Activated T-cell treated with anti-CD3 and anti-CD28 coated beads, Interleukin-2, amount 50 U/mL, for 24 hours (primary cell): ENCODE data around the gene CCDC136.

ENCODE experiments used
- DNase-seq: peaks from one replicate; pipeline ENCODE4 v3.0.0-alpha.2; 2020
- H3K27ac Mint-ChIP-seq: 2 replicates; pipeline ENCODE4 v1.8.0; 2020; ENCODE audit warnings: mild to moderate bottlenecking, mixed read lengths
- H3K27me3 Mint-ChIP-seq: 2 replicates; pipeline ENCODE4 v1.8.0; 2020; ENCODE audit warnings: mixed read lengths
- H3K36me3 Mint-ChIP-seq: 2 replicates; pipeline ENCODE4 v1.8.0; 2020; ENCODE audit warnings: low read depth, mixed read lengths
- H3K4me1 Mint-ChIP-seq: 2 replicates; pipeline ENCODE4 v1.8.0; 2020; ENCODE audit warnings: low read depth, mixed read lengths
- H3K4me3 Mint-ChIP-seq: 2 replicates; pipeline ENCODE4 v1.8.0; 2020; ENCODE audit warnings: mild to moderate bottlenecking, moderate library complexity, mixed read lengths
- H3K9me3 Mint-ChIP-seq: 2 replicates; pipeline ENCODE4 v1.8.0; 2020; ENCODE audit warnings: mixed read lengths

Gene CCDC136

GRCh38 chr7:128846781-128847444, 55.1 kb downstream of the CCDC136 start:
- no peak overlapping the region for H3K4me3 Mint-ChIP-seq
- peaks cover 2% of the 10 kb centered on the region for H3K4me1 Mint-ChIP-seq
- no peaks in the 10 kb centered on the region for H3K36me3 Mint-ChIP-seq
- DNase-seq: no peak
- no peaks in the 10 kb centered on the region for H3K27me3 Mint-ChIP-seq
- H3K27ac Mint-ChIP-seq: no peak overlapping the region
- no peaks in the 10 kb centered on the region for H3K9me3 Mint-ChIP-seq

DNA sequence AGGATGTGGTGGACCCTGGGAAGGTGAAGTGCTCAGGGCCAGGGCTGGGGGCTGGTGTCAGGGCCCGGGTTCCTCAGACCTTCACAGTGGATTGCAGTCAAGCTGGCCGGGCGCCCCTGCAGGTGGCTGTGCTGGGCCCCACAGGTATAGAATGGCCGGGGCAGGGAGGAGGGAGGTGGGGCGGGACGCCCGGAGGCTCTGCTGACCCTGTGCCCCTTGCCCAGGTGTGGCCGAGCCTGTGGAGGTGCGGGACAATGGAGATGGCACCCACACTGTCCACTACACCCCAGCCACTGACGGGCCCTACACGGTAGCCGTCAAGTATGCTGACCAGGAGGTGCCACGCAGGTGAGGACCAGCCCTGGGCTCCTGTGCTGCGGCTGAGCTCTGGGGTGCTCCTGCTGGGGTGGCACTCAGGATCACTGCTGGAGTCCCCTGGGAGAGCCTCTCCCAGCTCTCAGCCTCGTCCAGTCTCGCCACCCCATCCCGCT, 56.0 kb downstream of the CCDC136 start:
- H3K4me3 Mint-ChIP-seq: no peak overlapping the region
- no peaks in the 10 kb centered on the region for H3K27me3 Mint-ChIP-seq
- no peak overlapping the region for H3K27ac Mint-ChIP-seq
- H3K9me3 Mint-ChIP-seq: no peaks in the 10 kb centered on the region
- no peaks in the 10 kb centered on the region for H3K36me3 Mint-ChIP-seq
- DNase-seq: no peak
- no peaks in the 10 kb centered on the region for H3K4me1 Mint-ChIP-seq

GRCh38 chr7:128848289-128849155, 56.8 kb downstream of the CCDC136 start:
- no peak overlapping the region for H3K4me3 Mint-ChIP-seq
- H3K9me3 Mint-ChIP-seq: no peaks in the 10 kb centered on the region
- H3K27me3 Mint-ChIP-seq: no peaks in the 10 kb centered on the region
- no peak overlapping the region for H3K27ac Mint-ChIP-seq
- H3K36me3 Mint-ChIP-seq: no peaks in the 10 kb centered on the region
- no peaks in the 10 kb centered on the region for H3K4me1 Mint-ChIP-seq
- DNase-seq: no peak

DNA sequence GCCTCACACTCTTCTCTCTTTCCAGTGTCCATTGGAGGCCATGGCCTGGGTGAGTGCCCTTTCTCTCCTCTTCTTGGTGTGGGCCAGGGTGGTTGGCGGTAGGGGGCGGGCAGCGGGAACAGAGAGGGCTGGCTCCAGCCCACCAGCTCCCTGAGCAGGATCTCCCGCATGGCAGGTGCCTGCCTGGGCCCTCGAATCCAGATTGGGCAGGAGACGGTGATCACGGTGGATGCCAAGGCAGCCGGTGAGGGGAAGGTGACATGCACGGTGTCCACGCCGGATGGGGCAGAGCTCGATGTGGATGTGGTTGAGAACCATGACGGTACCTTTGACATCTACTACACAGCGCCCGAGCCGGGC, 57.4 kb downstream of the CCDC136 start:
- H3K27ac Mint-ChIP-seq: no peak overlapping the region
- no peak for DNase-seq
- H3K4me3 Mint-ChIP-seq: no peak overlapping the region
- H3K9me3 Mint-ChIP-seq: no peaks in the 10 kb centered on the region
- H3K36me3 Mint-ChIP-seq: no peaks in the 10 kb centered on the region
- no peaks in the 10 kb centered on the region for H3K27me3 Mint-ChIP-seq
- no peaks in the 10 kb centered on the region for H3K4me1 Mint-ChIP-seq

DNA sequence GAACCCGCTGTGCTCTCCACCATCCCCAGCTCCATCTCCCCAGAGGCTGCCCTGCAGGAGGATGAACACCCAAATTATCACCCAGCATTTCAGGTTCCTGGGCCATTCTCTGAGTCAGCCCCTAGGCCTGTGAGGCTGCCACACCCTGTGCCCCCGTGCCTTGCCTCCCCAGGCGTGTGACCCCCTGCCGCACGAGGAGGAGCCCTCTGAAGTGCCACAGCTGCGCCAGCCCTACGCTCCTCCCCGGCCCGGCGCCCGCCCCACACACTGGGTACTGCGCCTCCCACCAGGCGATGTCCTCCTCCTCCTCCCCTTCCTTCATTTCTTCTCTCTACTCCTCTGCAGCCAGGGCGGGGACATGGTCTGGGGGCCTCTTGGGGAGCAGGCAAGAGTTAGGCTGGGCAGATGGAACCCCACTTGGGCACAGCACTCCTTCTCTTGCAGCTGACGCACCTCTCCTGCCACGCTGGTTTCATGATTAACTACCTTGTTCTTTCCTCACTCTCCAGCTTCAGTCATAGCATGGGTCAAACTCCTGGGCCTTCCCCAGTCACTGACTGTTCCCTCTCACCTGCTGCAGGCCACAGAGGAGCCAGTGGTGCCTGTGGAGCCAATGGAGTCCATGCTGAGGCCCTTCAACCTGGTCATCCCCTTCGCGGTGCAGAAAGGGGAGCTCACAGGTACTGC, 58.2 kb downstream of the CCDC136 start:
- Mint-ChIP-seq H3K9me3 (no peaks in the 10 kb centered on the region), H3K4me1 (no peaks in the 10 kb centered on the region), H3K4me3 (no peak overlapping the region), H3K27ac (no peak overlapping the region), H3K36me3 (no peaks in the 10 kb centered on the region), H3K27me3 (no peaks in the 10 kb centered on the region)
- no peak for DNase-seq

DNA sequence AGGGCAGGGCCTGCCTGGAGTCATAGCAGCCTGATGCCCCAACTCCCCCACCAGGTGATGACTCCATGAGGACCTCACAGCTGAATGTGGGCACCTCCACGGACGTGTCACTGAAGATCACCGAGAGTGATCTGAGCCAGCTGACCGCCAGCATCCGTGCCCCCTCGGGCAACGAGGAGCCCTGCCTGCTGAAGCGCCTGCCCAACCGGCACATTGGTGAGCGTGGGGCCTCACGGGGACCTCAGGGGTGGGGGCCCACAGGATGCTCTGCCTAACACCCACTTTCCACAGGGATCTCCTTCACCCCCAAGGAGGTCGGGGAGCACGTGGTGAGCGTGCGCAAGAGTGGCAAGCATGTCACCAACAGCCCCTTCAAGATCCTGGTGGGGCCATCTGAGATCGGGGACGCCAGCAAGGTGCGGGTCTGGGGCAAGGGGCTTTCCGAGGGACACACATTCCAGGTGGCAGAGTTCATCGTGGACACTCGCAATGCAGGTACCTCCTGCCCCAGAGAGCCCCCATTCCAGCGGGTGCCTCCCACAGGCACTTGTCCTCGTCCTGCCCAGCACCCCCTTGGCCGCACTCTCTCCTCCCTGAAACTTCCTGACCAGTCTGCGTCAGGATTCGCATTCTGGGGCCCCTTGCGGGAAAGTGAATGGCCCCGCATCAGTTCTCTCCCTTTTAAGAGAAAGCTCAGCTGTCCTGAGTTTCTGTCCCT, 60.9 kb downstream of the CCDC136 start:
- no peaks in the 10 kb centered on the region for H3K27me3 Mint-ChIP-seq
- H3K27ac Mint-ChIP-seq: no peak overlapping the region
- H3K4me3 Mint-ChIP-seq: no peak overlapping the region
- no peaks in the 10 kb centered on the region for H3K9me3 Mint-ChIP-seq
- no peaks in the 10 kb centered on the region for H3K4me1 Mint-ChIP-seq
- no peaks in the 10 kb centered on the region for H3K36me3 Mint-ChIP-seq
- no peak for DNase-seq

GRCh38 chr7:128853799-128854198, 62.0 kb downstream of the CCDC136 start:
- Mint-ChIP-seq H3K9me3 (no peaks in the 10 kb centered on the region), H3K4me3 (no peak overlapping the region)

GRCh38 chr7:128854396-128854795, 62.6 kb downstream of the CCDC136 start:
- H3K4me1 Mint-ChIP-seq: no peaks in the 10 kb centered on the region
- H3K27me3 Mint-ChIP-seq: no peaks in the 10 kb centered on the region
- no peaks in the 10 kb centered on the region for H3K9me3 Mint-ChIP-seq
- no peak for DNase-seq
- no peak overlapping the region for H3K27ac Mint-ChIP-seq
- no peaks in the 10 kb centered on the region for H3K36me3 Mint-ChIP-seq
- H3K4me3 Mint-ChIP-seq: no peak overlapping the region

More at GRCh38 chr7:128853799-128854198, 62.0 kb downstream of the CCDC136 start:
- no peak for DNase-seq
- no peak overlapping the region for H3K27ac Mint-ChIP-seq
- H3K36me3 Mint-ChIP-seq: no peaks in the 10 kb centered on the region
- no peaks in the 10 kb centered on the region for H3K4me1 Mint-ChIP-seq
- H3K27me3 Mint-ChIP-seq: no peaks in the 10 kb centered on the region

GRCh38 chr7:128855559-128855958, 63.8 kb downstream of the CCDC136 start:
- H3K36me3 Mint-ChIP-seq: no peaks in the 10 kb centered on the region

DNA sequence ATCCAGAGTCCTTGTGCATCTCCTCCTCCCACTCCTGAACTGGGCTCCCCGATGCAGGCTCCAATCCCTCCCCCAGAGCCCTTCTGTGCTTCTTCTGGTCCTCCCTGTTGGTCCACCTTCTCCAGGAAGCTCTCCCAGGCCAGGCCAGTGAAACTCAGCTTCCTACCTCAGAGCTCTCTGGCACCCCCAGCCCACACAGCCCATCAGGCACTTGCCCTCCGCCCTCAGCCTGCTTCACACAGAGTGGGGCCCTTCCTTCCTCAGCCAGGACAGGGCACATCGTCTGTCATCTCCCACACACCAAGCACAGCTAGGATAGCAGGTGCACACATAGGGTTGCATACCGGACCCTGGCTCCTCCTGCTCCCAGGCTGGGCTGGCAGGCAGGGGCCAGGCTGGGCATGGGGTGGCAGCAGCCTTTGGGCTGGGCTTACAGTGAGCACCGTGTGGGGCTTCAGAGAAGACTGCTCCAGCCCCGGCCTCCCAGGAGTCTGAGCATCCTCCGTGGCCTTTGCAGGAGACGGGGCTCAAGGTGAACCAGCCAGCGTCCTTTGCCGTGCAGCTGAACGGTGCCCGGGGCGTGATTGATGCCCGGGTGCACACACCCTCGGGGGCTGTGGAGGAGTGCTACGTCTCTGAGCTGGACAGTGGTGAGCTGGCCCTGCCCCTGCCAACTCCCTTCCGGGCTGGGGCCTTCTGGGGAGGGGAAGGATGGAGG, 64.4 kb downstream of the CCDC136 start:
- Mint-ChIP-seq H3K9me3 (no peaks in the 10 kb centered on the region), H3K4me1 (no peaks in the 10 kb centered on the region), H3K27ac (no peak overlapping the region), H3K36me3 (no peaks in the 10 kb centered on the region), H3K27me3 (no peaks in the 10 kb centered on the region), H3K4me3 (no peak overlapping the region)
- DNase-seq: no peak

More at GRCh38 chr7:128855559-128855958, 63.8 kb downstream of the CCDC136 start:
- Mint-ChIP-seq H3K27me3 (no peaks in the 10 kb centered on the region), H3K4me3 (no peak overlapping the region), H3K9me3 (no peaks in the 10 kb centered on the region), H3K4me1 (no peaks in the 10 kb centered on the region), H3K27ac (no peak overlapping the region)
- no peak for DNase-seq

DNA sequence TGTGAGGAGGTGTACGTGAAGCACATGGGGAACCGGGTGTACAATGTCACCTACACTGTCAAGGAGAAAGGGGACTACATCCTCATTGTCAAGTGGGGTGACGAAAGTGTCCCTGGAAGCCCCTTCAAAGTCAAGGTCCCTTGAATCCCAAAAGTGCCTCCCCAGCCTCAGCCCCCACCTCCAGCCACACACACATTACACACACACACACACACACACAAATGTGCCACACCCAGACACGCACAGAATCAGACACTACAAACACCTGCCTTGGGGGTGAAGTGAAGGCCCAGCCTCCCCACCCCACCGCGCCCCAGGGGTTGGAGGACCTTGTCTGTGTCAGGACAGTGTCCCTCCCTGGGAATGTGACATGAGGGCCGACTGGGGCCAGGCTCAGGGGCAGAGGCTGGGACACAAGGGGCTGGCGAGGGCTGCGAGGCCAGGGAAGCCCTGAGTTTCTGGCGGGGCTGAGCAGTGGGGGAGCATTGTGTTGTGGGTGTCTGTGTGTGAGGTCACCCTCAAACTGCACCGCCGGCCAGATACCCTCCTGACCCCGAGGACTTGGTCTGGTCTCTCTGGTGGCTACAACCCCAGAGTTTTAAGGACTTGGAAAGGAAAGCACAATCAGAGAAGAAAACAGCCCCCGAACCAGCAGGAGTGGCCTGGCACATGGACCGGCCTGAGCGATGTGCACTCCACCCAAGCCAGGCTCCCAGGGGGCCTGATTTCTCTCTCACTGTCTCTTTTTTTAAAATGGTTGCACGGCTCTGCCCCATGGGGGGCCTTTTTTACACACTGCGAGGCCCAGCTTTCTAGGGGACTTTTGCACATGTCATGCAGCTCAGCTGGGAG, 66.8 kb downstream of the CCDC136 start:
- Mint-ChIP-seq H3K36me3 (peaks cover 10% of the 10 kb centered on the region), H3K27ac (no peak overlapping the region), H3K4me3 (no peak overlapping the region), H3K27me3 (no peaks in the 10 kb centered on the region), H3K9me3 (no peaks in the 10 kb centered on the region), H3K4me1 (peaks cover 7% of the 10 kb centered on the region)
- DNase-seq: no peak

- no peaks in the 10 kb centered on the region for H3K9me3 Mint-ChIP-seq
- no peak overlapping the region for H3K4me3 Mint-ChIP-seq
- H3K36me3 Mint-ChIP-seq: peaks cover 13% of the 10 kb centered on the region
- H3K27ac Mint-ChIP-seq: no peak overlapping the region
- no peak for DNase-seq
- H3K4me1 Mint-ChIP-seq: peaks cover 11% of the 10 kb centered on the region
- H3K27me3 Mint-ChIP-seq: no peaks in the 10 kb centered on the region
Measured at GRCh38 chr7:128859232-128860157, 67.7 kb downstream of the CCDC136 start.
